ENCODE measurements around the gene KIF24. TPM values are rescaled to one million over a fixed set of nuclear protein-coding genes. Genes with fewer than 3 reads are reported as not detected.

KIF24 gene
- polyA plus RNA-seq, 1 donor from 2014 or later: not detected

Other genes with a start within 250 kb of the KIF24 start
- gene DCAF12, start 202.6 kb downstream of the KIF24 start, polyA plus RNA-seq: 1.4 TPM
- 32.0 TPM for gene UBAP1, start 150.2 kb downstream of the KIF24 start, polyA plus RNA-seq
- 19.0 TPM for gene NUDT2, start 301 bp upstream of the KIF24 start, polyA plus RNA-seq
- 0.19 TPM for gene MYORG, start 47.6 kb upstream of the KIF24 start, polyA plus RNA-seq
- gene FAM219A, start 129.3 kb upstream of the KIF24 start, polyA plus RNA-seq: 1.1 TPM
- gene DNAI1, start 129.5 kb upstream of the KIF24 start, polyA plus RNA-seq: not detected
- gene ENHO, start 193.7 kb upstream of the KIF24 start, polyA plus RNA-seq: not detected